ENCODE measurements around the gene NAPEPLD. TPM values are rescaled to one million over a fixed set of nuclear protein-coding genes. Genes with fewer than 3 reads are reported as not detected.
"Not testable (repeated sequence)": the region's sequence is repeated elsewhere in the genome, so short reads cannot be mapped to it uniquely, and the experiment has no call there.

NAPEPLD gene
- total RNA-seq, 4 donors from 2014 or later, result 6.1 to 24.3 (median 10.0) TPM

GRCh38 chr7:103068414-103069403 is 80.2 kb downstream of the NAPEPLD start:
- H3K27ac ChIP-seq, result no peak overlapping the region
- H3K9me3 ChIP-seq, result no peaks in the 10 kb centered on the region
- H3K4me3 ChIP-seq, result no peak overlapping the region
- H3K4me1 ChIP-seq, result peaks cover 3% of the 10 kb centered on the region
- no peak for DNase-seq (ENCODE audit: low spot score in 2 of 2)
- 89% methylated on average over 23 of the region's 23 CpGs for WGBS
- no peak for TF ChIP-seq POLR2A (IDR thresholded peaks at IDR 0.05)
- no peak for TF ChIP-seq CTCF (IDR thresholded peaks at IDR 0.05)
- no peak for TF ChIP-seq EP300 (IDR thresholded peaks at IDR 0.05)
- TF ChIP-seq POLR2AphosphoS5 (IDR thresholded peaks at IDR 0.05), result no peak
- H3K27me3 ChIP-seq, result no peaks in the 10 kb centered on the region
- H3K36me3 ChIP-seq, result no peaks in the 10 kb centered on the region

- Histone ChIP-seq H3K27ac (no peak overlapping the region), H3K4me1 (no peaks in the 10 kb centered on the region), H3K9me3 (no peaks in the 10 kb centered on the region), H3K4me3 (no peak overlapping the region), H3K27me3 (no peaks in the 10 kb centered on the region), H3K36me3 (no peaks in the 10 kb centered on the region)
- WGBS, result 18% methylated on average over 1 of the region's 1 CpG
- no peak for TF ChIP-seq POLR2AphosphoS5 (IDR thresholded peaks at IDR 0.05)
- TF ChIP-seq POLR2A (IDR thresholded peaks at IDR 0.05), result no peak
- no peak for TF ChIP-seq EP300 (IDR thresholded peaks at IDR 0.05)
- no peak for TF ChIP-seq CTCF (IDR thresholded peaks at IDR 0.05)
- no peak for DNase-seq (ENCODE audit: low spot score in 2 of 2)
Measured at GRCh38 chr7:103065667-103066066, 83.2 kb downstream of the NAPEPLD start.

GRCh38 chr7:103063895-103064294 is 85.0 kb downstream of the NAPEPLD start:
- no peak overlapping the region for H3K27ac ChIP-seq
- DNase-seq (ENCODE audit: low spot score in 2 of 2), result no peak
- no peak overlapping the region for H3K4me3 ChIP-seq
- peaks cover 5% of the 10 kb centered on the region for H3K4me1 ChIP-seq
- H3K9me3 ChIP-seq, result no peaks in the 10 kb centered on the region
- 88% methylated on average over 3 of the region's 3 CpGs for WGBS
- TF ChIP-seq POLR2AphosphoS5 (IDR thresholded peaks at IDR 0.05) (no peak), EP300 (IDR thresholded peaks at IDR 0.05) (no peak), POLR2A (IDR thresholded peaks at IDR 0.05) (no peak), CTCF (IDR thresholded peaks at IDR 0.05) (no peak)
- H3K36me3 ChIP-seq, result no peaks in the 10 kb centered on the region
- H3K27me3 ChIP-seq, result no peaks in the 10 kb centered on the region

GRCh38 chr7:103059471-103059870 is 89.4 kb downstream of the NAPEPLD start:
- DNase-seq (ENCODE audit: low spot score in 2 of 2), result no peak
- no peak overlapping the region for H3K27ac ChIP-seq
- no peak overlapping the region for H3K4me3 ChIP-seq
- TF ChIP-seq CTCF (IDR thresholded peaks at IDR 0.05), result no peak
- no peak for TF ChIP-seq POLR2A (IDR thresholded peaks at IDR 0.05)
- no peak for TF ChIP-seq EP300 (IDR thresholded peaks at IDR 0.05)
- TF ChIP-seq POLR2AphosphoS5 (IDR thresholded peaks at IDR 0.05), result no peak
- H3K36me3 ChIP-seq, result no peaks in the 10 kb centered on the region
- WGBS, result 33% methylated on average over 2 of the region's 2 CpGs
- H3K4me1 ChIP-seq, result peaks cover 5% of the 10 kb centered on the region
- no peaks in the 10 kb centered on the region for H3K9me3 ChIP-seq
- H3K27me3 ChIP-seq, result no peaks in the 10 kb centered on the region

- DNase-seq (ENCODE audit: low spot score in 2 of 2), result no peak
- Histone ChIP-seq H3K4me1 (peaks cover 5% of the 10 kb centered on the region), H3K36me3 (no peaks in the 10 kb centered on the region), H3K4me3 (no peak overlapping the region), H3K9me3 (no peaks in the 10 kb centered on the region), H3K27me3 (no peaks in the 10 kb centered on the region), H3K27ac (no peak overlapping the region)
- TF ChIP-seq EP300 (IDR thresholded peaks at IDR 0.05), result no peak
- no peak for TF ChIP-seq POLR2A (IDR thresholded peaks at IDR 0.05)
- TF ChIP-seq CTCF (IDR thresholded peaks at IDR 0.05), result no peak
- TF ChIP-seq POLR2AphosphoS5 (IDR thresholded peaks at IDR 0.05), result no peak
Measured at GRCh38 chr7:103058122-103058521, 90.8 kb downstream of the NAPEPLD start.

- H3K9me3 ChIP-seq; H3K27ac ChIP-seq; H3K27me3 ChIP-seq; H3K4me1 ChIP-seq; DNase-seq (ENCODE audit: low spot score in 2 of 2); H3K4me3 ChIP-seq; H3K36me3 ChIP-seq: not testable (repeated sequence)
- 93% methylated on average over 1 of the region's 1 CpG for whole genome bisulfite sequencing
Measured at GRCh38 chr7:103056006-103056405, 92.9 kb downstream of the NAPEPLD start.
